Liver (tissue), 9 donors: Measurements from ENCODE around the gene FASTKD1. TPM values are rescaled to one million over a fixed set of nuclear protein-coding genes. Genes with fewer than 3 reads are reported as not detected.

ENCODE experiments used
- DNase-seq: peaks from one replicate; pipeline ENCODE4 v3.0.0-alpha.2; 2017; ENCODE audit warnings: low spot score
- H3K27ac ChIP-seq, 2 donors: one replicate each; pipeline ENCODE4 v1.7.0; 2013; ENCODE audit warnings: inconsistent platforms in 2 of 2, low read length in 2 of 2, control low read depth in 1 of 2, low read depth in 1 of 2, mild to moderate bottlenecking in 1 of 2
- H3K27me3 ChIP-seq, 4 donors: one replicate each; pipeline versions ENCODE4 v1.6.1 to v1.7.0; 2013; ENCODE audit warnings: low read length in 3 of 4, inconsistent platforms in 1 of 4, mild to moderate bottlenecking in 1 of 4, moderate library complexity in 1 of 4; ENCODE audit not compliant: control insufficient read depth in 4 of 4, insufficient read depth in 4 of 4
- H3K36me3 ChIP-seq, 4 donors: one replicate each; pipeline versions ENCODE4 v1.6.1 to v1.7.0; 2013; ENCODE audit warnings: low read length in 3 of 4, mild to moderate bottlenecking in 3 of 4, low read depth in 1 of 4, moderate library complexity in 1 of 4; ENCODE audit not compliant: control insufficient read depth in 4 of 4, insufficient read depth in 3 of 4
- H3K4me1 ChIP-seq, 4 donors: one replicate each; pipeline versions ENCODE4 v1.6.1 to v1.7.0; 2013; ENCODE audit warnings: low read length in 3 of 4, mild to moderate bottlenecking in 3 of 4, moderate library complexity in 1 of 4; ENCODE audit not compliant: control insufficient read depth in 4 of 4, insufficient read depth in 4 of 4
- H3K4me3 ChIP-seq, 3 donors: one replicate each; pipeline versions ENCODE4 v1.6.1 to v1.7.0; 2013; ENCODE audit warnings: low read length in 3 of 3, control low read depth in 1 of 3, low read depth in 1 of 3, mild to moderate bottlenecking in 1 of 3
- H3K9ac ChIP-seq, 2 donors: one replicate each; pipeline ENCODE4 v1.7.0; 2013; ENCODE audit warnings: low read length in 2 of 2, mild to moderate bottlenecking in 2 of 2, moderate library complexity in 2 of 2, control low read depth in 1 of 2, low read depth in 1 of 2
- H3K9me3 ChIP-seq, 4 donors: one replicate each; pipeline versions ENCODE4 v1.6.1 to v1.7.0; 2013; ENCODE audit warnings: low read length in 3 of 4; ENCODE audit not compliant: control insufficient read depth in 4 of 4
- CTCF ChIP-seq: fragments of 150-350 bp; IDR thresholded peaks from 2 replicates; pipeline ENCODE4 v1.5.1; 2017; ENCODE audit warnings: improper control_type of control experiment, low read depth, low read length; ENCODE audit not compliant: missing input control
- EGR1 ChIP-seq, 2 donors: IDR thresholded peaks; 2 replicates each; pipeline ENCODE4 v1.6.1; 2016 to 2018; ENCODE audit warnings: antibody characterized with exemption in 2 of 2, low read depth in 2 of 2
- FOXA1 ChIP-seq: IDR thresholded peaks from 2 replicates; pipeline ENCODE4 v1.6.1; 2016; ENCODE audit warnings: antibody characterized with exemption
- FOXA2 ChIP-seq: IDR thresholded peaks from 2 replicates; pipeline ENCODE4 v1.6.1; 2016; ENCODE audit warnings: antibody characterized with exemption
- GABPA ChIP-seq, 2 donors: IDR thresholded peaks in 1 of 2; conservative IDR thresholded peaks in 1 of 2; 2 replicates each; pipeline ENCODE4 v1.6.1; 2016; ENCODE audit warnings: antibody characterized with exemption in 2 of 2, mild to moderate bottlenecking in 1 of 2, moderate library complexity in 1 of 2
- HNF4A ChIP-seq, 2 donors: conservative IDR thresholded peaks; 2 replicates each; pipeline ENCODE4 v1.6.1; 2016; ENCODE audit warnings: antibody characterized with exemption in 2 of 2, mild to moderate bottlenecking in 2 of 2
- HNF4G ChIP-seq: IDR thresholded peaks from 2 replicates; pipeline ENCODE4 v1.6.1; 2016; ENCODE audit warnings: antibody characterized with exemption
- JUND ChIP-seq, 2 donors: IDR thresholded peaks; 2 replicates each; pipeline ENCODE4 v1.6.1; 2016; ENCODE audit warnings: antibody characterized with exemption in 2 of 2
- MAX ChIP-seq: IDR thresholded peaks from 2 replicates; pipeline ENCODE4 v1.6.1; 2016; ENCODE audit warnings: antibody characterized with exemption
- NR2F2 ChIP-seq: IDR thresholded peaks from 2 replicates; pipeline ENCODE4 v1.6.1; 2016; ENCODE audit warnings: antibody characterized with exemption
- RAD21 ChIP-seq, 2 donors: IDR thresholded peaks; 2 replicates each; pipeline ENCODE4 v1.6.1; 2016; ENCODE audit warnings: antibody characterized with exemption in 2 of 2, mild to moderate bottlenecking in 2 of 2
- REST ChIP-seq: IDR thresholded peaks from 2 replicates; pipeline ENCODE4 v1.6.1; 2016; ENCODE audit warnings: antibody characterized with exemption, mild to moderate bottlenecking
- RXRA ChIP-seq, 2 donors: IDR thresholded peaks; 2 replicates each; pipeline ENCODE4 v1.6.1; 2017 to 2018; ENCODE audit warnings: antibody characterized with exemption in 2 of 2, mild to moderate bottlenecking in 1 of 2
- SP1 ChIP-seq: IDR thresholded peaks from 2 replicates; pipeline ENCODE4 v1.6.1; 2018; ENCODE audit warnings: antibody characterized with exemption, mild to moderate bottlenecking
- TAF1 ChIP-seq: conservative IDR thresholded peaks from 2 replicates; pipeline ENCODE4 v1.6.1; 2016; ENCODE audit warnings: antibody characterized with exemption, mild to moderate bottlenecking
- YY1 ChIP-seq: IDR thresholded peaks from 2 replicates; pipeline ENCODE4 v1.6.1; 2016; ENCODE audit warnings: antibody characterized with exemption, mild to moderate bottlenecking
- WGBS: extraction: QIAGEN DNeasy Blood & Tissue Kit; methylation state at CpG from one replicate; pipeline ENCODE4 v1.1.7; 2013; 5-methylcytosine and 5-hydroxymethylcytosine counted together
- polyA plus RNA-seq, 2 donors: library from polyadenylated mRNA; stranded (reverse) in 1 of 2; unstranded in 1 of 2; fragments of 200-250 nt in 1 of 2; fragments of >200 nt in 1 of 2; fragmentation: Nextera tagmentation in 1 of 2; extraction: Ambion mirVana in 1 of 2; gene quantifications; one replicate each; pipeline versions ENCODE4 v1.2.1 to v1.2.3, GENCODE V29; 2013 to 2015
- total RNA-seq, 2 donors: library from RNA; depleted of rRNA; stranded (reverse); fragments of >200 nt; gene quantifications; one replicate each; pipeline ENCODE4 v1.2.3, GENCODE V29; 2014
- TF ChIP-seq, protein P1 (sequence below): IDR thresholded peaks from 2 replicates; pipeline ENCODE4 v1.6.1; 2016; ENCODE audit warnings: antibody characterized with exemption
- TF ChIP-seq, protein P2 (sequence below): IDR thresholded peaks from 2 replicates; pipeline ENCODE4 v1.6.1; 2016; ENCODE audit warnings: antibody characterized with exemption
- donor health status: healthy.
- donor health status: healthy.
- donor health status: healthy.
- donor health status: healthy.
- donor health status: healthy.

Gene FASTKD1
- total and polyA plus RNA-seq, 4 donors: 6.7 to 20.7 (median 16.2) TPM

DNA sequence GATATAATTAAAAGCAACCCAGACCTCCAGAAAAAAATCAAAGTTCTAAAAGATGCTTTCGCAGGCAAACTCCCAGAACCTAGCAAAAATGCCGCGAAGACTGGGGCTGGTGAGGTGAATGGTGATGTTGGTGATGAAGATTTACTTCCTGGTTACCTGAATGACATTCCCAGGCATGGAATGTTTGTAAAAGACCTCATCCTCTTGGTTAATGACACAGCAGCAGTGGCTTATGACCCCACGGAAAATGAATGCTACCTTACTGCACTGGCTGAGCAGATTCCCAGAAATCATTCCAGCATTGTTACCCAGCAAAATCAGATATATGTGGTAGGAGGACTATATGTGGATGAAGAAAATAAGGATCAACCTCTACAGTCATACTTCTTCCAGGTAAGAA, 63.2 kb downstream of the FASTKD1 start:
- no peak overlapping the region for H3K9ac ChIP-seq
- H3K27ac ChIP-seq: no peak overlapping the region
- no peak overlapping the region for H3K4me3 ChIP-seq
- no peaks in the 10 kb centered on the region for H3K27me3 ChIP-seq
- WGBS: 94% methylated on average over 4 of the region's 4 CpGs
- no peaks in the 10 kb centered on the region for H3K4me1 ChIP-seq
- no peak for DNase-seq
- H3K9me3 ChIP-seq: no peaks in the 10 kb centered on the region
- TF ChIP-seq GABPA (IDR thresholded peaks at IDR 0.05 in 1 of 2, conservative IDR thresholded peaks at IDR 0.05 in 1 of 2): no peak
- no peak for TF ChIP-seq FOXA2
- H3K36me3 ChIP-seq: no peaks in the 10 kb centered on the region

- TF ChIP-seq FOXA2 (no peak), HNF4G (no peak), REST (no peak), HNF4A (conservative IDR thresholded peaks at IDR 0.05) (no peak), CTCF (no peak), RAD21 (IDR thresholded peaks at IDR 0.05) (no peak), FOXA1 (no peak), GABPA (IDR thresholded peaks at IDR 0.05 in 1 of 2, conservative IDR thresholded peaks at IDR 0.05 in 1 of 2) (no peak), MAX (no peak), SP1 (no peak), YY1 (no peak), TAF1 (no peak), EGR1 (IDR thresholded peaks at IDR 0.05; ENCODE audit: low read depth in 2 of 2) (no peak), JUND (IDR thresholded peaks at IDR 0.05) (no peak), RXRA (IDR thresholded peaks at IDR 0.05) (no peak), NR2F2 (no peak)
- TF ChIP-seq, protein P1, sequence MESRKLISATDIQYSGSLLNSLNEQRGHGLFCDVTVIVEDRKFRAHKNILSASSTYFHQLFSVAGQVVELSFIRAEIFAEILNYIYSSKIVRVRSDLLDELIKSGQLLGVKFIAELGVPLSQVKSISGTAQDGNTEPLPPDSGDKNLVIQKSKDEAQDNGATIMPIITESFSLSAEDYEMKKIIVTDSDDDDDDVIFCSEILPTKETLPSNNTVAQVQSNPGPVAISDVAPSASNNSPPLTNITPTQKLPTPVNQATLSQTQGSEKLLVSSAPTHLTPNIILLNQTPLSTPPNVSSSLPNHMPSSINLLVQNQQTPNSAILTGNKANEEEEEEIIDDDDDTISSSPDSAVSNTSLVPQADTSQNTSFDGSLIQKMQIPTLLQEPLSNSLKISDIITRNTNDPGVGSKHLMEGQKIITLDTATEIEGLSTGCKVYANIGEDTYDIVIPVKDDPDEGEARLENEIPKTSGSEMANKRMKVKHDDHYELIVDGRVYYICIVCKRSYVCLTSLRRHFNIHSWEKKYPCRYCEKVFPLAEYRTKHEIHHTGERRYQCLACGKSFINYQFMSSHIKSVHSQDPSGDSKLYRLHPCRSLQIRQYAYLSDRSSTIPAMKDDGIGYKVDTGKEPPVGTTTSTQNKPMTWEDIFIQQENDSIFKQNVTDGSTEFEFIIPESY: no peak
- TF ChIP-seq, protein P2, sequence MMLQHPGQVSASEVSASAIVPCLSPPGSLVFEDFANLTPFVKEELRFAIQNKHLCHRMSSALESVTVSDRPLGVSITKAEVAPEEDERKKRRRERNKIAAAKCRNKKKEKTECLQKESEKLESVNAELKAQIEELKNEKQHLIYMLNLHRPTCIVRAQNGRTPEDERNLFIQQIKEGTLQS: no peak
- no peak for DNase-seq
- Histone ChIP-seq H3K27ac (no peak overlapping the region), H3K27me3 (no peaks in the 10 kb centered on the region), H3K9ac (no peak overlapping the region), H3K4me3 (no peak overlapping the region), H3K4me1 (no peaks in the 10 kb centered on the region), H3K9me3 (no peaks in the 10 kb centered on the region), H3K36me3 (no peaks in the 10 kb centered on the region)
- 92% methylated on average over 8 of the region's 8 CpGs for WGBS
Observed at GRCh38 chr2:169509955-169510354, 63.7 kb downstream of the FASTKD1 start.
